PC-9 (cell line): ENCODE measurements around the gene CALM1.

ENCODE experiments used
- EZH2 ChIP-seq: fragments of 200-600 bp; sonication (generic); IDR thresholded peaks from 2 replicates; pipeline ENCODE4 v1.8.0; 2017; ENCODE audit warnings: antibody characterized with exemption, low read depth
- TF ChIP-seq, protein P1 (sequence below): fragments of 200-600 bp; sonication (generic); conservative IDR thresholded peaks from 2 replicates; pipeline ENCODE4 v1.6.1; 2017; ENCODE audit warnings: mixed run types, antibody characterized with exemption, mild to moderate bottlenecking, moderate library complexity

GRCh38 chr14:90396341-90397339, at the start of gene CALM1:
- TF ChIP-seq, protein P1, sequence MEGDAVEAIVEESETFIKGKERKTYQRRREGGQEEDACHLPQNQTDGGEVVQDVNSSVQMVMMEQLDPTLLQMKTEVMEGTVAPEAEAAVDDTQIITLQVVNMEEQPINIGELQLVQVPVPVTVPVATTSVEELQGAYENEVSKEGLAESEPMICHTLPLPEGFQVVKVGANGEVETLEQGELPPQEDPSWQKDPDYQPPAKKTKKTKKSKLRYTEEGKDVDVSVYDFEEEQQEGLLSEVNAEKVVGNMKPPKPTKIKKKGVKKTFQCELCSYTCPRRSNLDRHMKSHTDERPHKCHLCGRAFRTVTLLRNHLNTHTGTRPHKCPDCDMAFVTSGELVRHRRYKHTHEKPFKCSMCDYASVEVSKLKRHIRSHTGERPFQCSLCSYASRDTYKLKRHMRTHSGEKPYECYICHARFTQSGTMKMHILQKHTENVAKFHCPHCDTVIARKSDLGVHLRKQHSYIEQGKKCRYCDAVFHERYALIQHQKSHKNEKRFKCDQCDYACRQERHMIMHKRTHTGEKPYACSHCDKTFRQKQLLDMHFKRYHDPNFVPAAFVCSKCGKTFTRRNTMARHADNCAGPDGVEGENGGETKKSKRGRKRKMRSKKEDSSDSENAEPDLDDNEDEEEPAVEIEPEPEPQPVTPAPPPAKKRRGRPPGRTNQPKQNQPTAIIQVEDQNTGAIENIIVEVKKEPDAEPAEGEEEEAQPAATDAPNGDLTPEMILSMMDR, result no peak
- TF ChIP-seq EZH2, result no peak
